ENCODE data around the gene CYB5R4.
"Not testable (repeated sequence)": the region's sequence is repeated elsewhere in the genome, so short reads cannot be mapped to it uniquely, and the experiment has no call there.

Gene CYB5R4

GRCh38 chr6:83867043-83867442 lies 7.6 kb downstream of the CYB5R4 start:
- no peak for DNase-seq

- peak; percentile 6 for DNase-seq
These were observed 8.2 kb downstream of the CYB5R4 start for GRCh38 chr6:83867527-83868161.

GRCh38 chr6:83868639-83869038 lies 9.2 kb downstream of the CYB5R4 start:
- no peak for DNase-seq

- no peak for DNase-seq
These were observed 11.2 kb downstream of the CYB5R4 start for GRCh38 chr6:83870649-83871048.

- DNase-seq = no peak
These were observed 13.1 kb downstream of the CYB5R4 start for GRCh38 chr6:83872386-83873118.

- no peak for DNase-seq
These were observed 14.4 kb downstream of the CYB5R4 start for GRCh38 chr6:83873869-83874268.

GRCh38 chr6:83875843-83876242 lies 16.4 kb downstream of the CYB5R4 start:
- no peak for DNase-seq

GRCh38 chr6:83878902-83879644 lies 19.6 kb downstream of the CYB5R4 start:
- DNase-seq = no peak

- DNase-seq = no peak
These were observed 20.3 kb downstream of the CYB5R4 start for GRCh38 chr6:83879746-83880145.

GRCh38 chr6:83883240-83883639 lies 23.8 kb downstream of the CYB5R4 start:
- DNase-seq = no peak

GRCh38 chr6:83884523-83884922 lies 25.0 kb downstream of the CYB5R4 start:
- no peak for DNase-seq

- no peak for DNase-seq
These were observed 26.5 kb downstream of the CYB5R4 start for GRCh38 chr6:83885984-83886383.

GRCh38 chr6:83889621-83890020 lies 30.1 kb downstream of the CYB5R4 start:
- no peak for DNase-seq

GRCh38 chr6:83890520-83890919 lies 31.0 kb downstream of the CYB5R4 start:
- DNase-seq = no peak

- DNase-seq = no peak
These were observed 32.1 kb downstream of the CYB5R4 start for GRCh38 chr6:83891586-83891985.

- no peak for DNase-seq
These were observed 33.5 kb downstream of the CYB5R4 start for GRCh38 chr6:83893024-83893423.

GRCh38 chr6:83897094-83897493 lies 37.6 kb downstream of the CYB5R4 start:
- DNase-seq = not testable (repeated sequence)

- DNase-seq = no peak
These were observed 42.1 kb downstream of the CYB5R4 start for GRCh38 chr6:83901624-83902023.

GRCh38 chr6:83904395-83904794 lies 44.9 kb downstream of the CYB5R4 start:
- DNase-seq = no peak

GRCh38 chr6:83905648-83906047 lies 46.2 kb downstream of the CYB5R4 start:
- DNase-seq = no peak

GRCh38 chr6:83907623-83908390 lies 48.3 kb downstream of the CYB5R4 start:
- not testable (repeated sequence) for DNase-seq

GRCh38 chr6:83908813-83909212 lies 49.3 kb downstream of the CYB5R4 start:
- no peak for DNase-seq

GRCh38 chr6:83911278-83911677 lies 51.8 kb downstream of the CYB5R4 start:
- no peak for DNase-seq

Measured in stimulated activated CD4-positive, alpha-beta T cell treated with anti-CD3 and anti-CD28 coated beads, Interleukin-4, amount 100 ng/mL, for 1 hour (primary cell).